Glutamatergic neuron (in vitro differentiated cells): Measurements from ENCODE around the gene ATXN10. TPM values are rescaled to one million over a fixed set of nuclear protein-coding genes. Genes with fewer than 3 reads are reported as not detected.

Experiments
- DNase-seq: peaks from one replicate; pipeline ENCODE4 v3.0.0; 2022
- H3K27ac Mint-ChIP-seq: one replicate; pipeline ENCODE4 v1.8.0; 2020; ENCODE audit warnings: mild to moderate bottlenecking, mixed read lengths, inconsistent platforms; ENCODE audit not compliant: unreplicated experiment
- H3K27me3 Mint-ChIP-seq: one replicate; pipeline ENCODE4 v1.8.0; 2020; ENCODE audit warnings: mild to moderate bottlenecking, moderate library complexity, mixed read lengths, inconsistent platforms; ENCODE audit not compliant: unreplicated experiment
- H3K36me3 Mint-ChIP-seq: one replicate; pipeline ENCODE4 v1.8.0; 2020; ENCODE audit warnings: mild to moderate bottlenecking, mixed read lengths, inconsistent platforms; ENCODE audit not compliant: unreplicated experiment
- H3K4me1 Mint-ChIP-seq: one replicate; pipeline ENCODE4 v1.8.0; 2020; ENCODE audit warnings: mild to moderate bottlenecking, low read depth, mixed read lengths, inconsistent platforms; ENCODE audit not compliant: unreplicated experiment
- H3K4me3 Mint-ChIP-seq: one replicate; pipeline ENCODE4 v1.8.0; 2020; ENCODE audit warnings: mild to moderate bottlenecking, mixed read lengths, inconsistent platforms; ENCODE audit not compliant: unreplicated experiment
- H3K9me3 Mint-ChIP-seq: one replicate; pipeline ENCODE4 v1.8.0; 2020; ENCODE audit warnings: mild to moderate bottlenecking, moderate library complexity, mixed read lengths, inconsistent platforms; ENCODE audit not compliant: unreplicated experiment
- CTCF ChIP-seq: fragments of 200-600 bp; sonication (generic); IDR thresholded peaks from one replicate; pipeline ENCODE4 v1.5.0; 2021; ENCODE audit not compliant: partially characterized antibody, unreplicated experiment
- total RNA-seq: library from RNA; stranded (reverse); fragmentation: NEBNext Ultra II Directional; extraction: Animal tissue kit (Norgen Biotek cat#: 25700); gene quantifications from one replicate; pipeline ENCODE4 v1.2.1, GENCODE V29; 2021; ENCODE audit not compliant: unreplicated experiment

ATXN10 gene
- total RNA-seq, 1 donor from 2014 or later = 191 TPM

- Mint-ChIP-seq H3K27ac (no peak overlapping the region), H3K4me1 (peaks cover 11% of the 10 kb centered on the region), H3K27me3 (no peaks in the 10 kb centered on the region), H3K9me3 (peaks cover 6% of the 10 kb centered on the region), H3K4me3 (peak overlapping the region; percentile 66), H3K36me3 (no peaks in the 10 kb centered on the region)
- peak; percentile 29 for DNase-seq
- TF ChIP-seq CTCF = no peak
Observed at GRCh38 chr22:45631140-45631840, 40.3 kb upstream of the ATXN10 start.

- H3K4me3 Mint-ChIP-seq = no peak overlapping the region
- no peak for DNase-seq
- no peaks in the 10 kb centered on the region for H3K36me3 Mint-ChIP-seq
- H3K4me1 Mint-ChIP-seq = peaks cover 11% of the 10 kb centered on the region
- no peak overlapping the region for H3K27ac Mint-ChIP-seq
- H3K27me3 Mint-ChIP-seq = no peaks in the 10 kb centered on the region
- no peak for TF ChIP-seq CTCF
- H3K9me3 Mint-ChIP-seq = peaks cover 6% of the 10 kb centered on the region
Observed at GRCh38 chr22:45631841-45632238, 39.8 kb upstream of the ATXN10 start.

- H3K9me3 Mint-ChIP-seq = peaks cover 6% of the 10 kb centered on the region
- no peaks in the 10 kb centered on the region for H3K27me3 Mint-ChIP-seq
- TF ChIP-seq CTCF = no peak
- no peak overlapping the region for H3K4me3 Mint-ChIP-seq
- no peak overlapping the region for H3K27ac Mint-ChIP-seq
- DNase-seq = no peak
- no peaks in the 10 kb centered on the region for H3K36me3 Mint-ChIP-seq
- peaks cover 11% of the 10 kb centered on the region for H3K4me1 Mint-ChIP-seq
Observed at GRCh38 chr22:45632791-45633515, 38.7 kb upstream of the ATXN10 start.

- Mint-ChIP-seq H3K36me3 (no peaks in the 10 kb centered on the region), H3K4me1 (peaks cover 2% of the 10 kb centered on the region), H3K27me3 (no peaks in the 10 kb centered on the region), H3K9me3 (peaks cover 5% of the 10 kb centered on the region), H3K4me3 (no peak overlapping the region), H3K27ac (no peak overlapping the region)
- no peak for TF ChIP-seq CTCF
- DNase-seq = no peak
Observed at GRCh38 chr22:45636683-45637082, 35.0 kb upstream of the ATXN10 start.

GRCh38 chr22:45638197-45638596, 33.4 kb upstream of the ATXN10 start:
- DNase-seq = no peak
- H3K27ac Mint-ChIP-seq = no peak overlapping the region
- H3K36me3 Mint-ChIP-seq = no peaks in the 10 kb centered on the region
- no peak for TF ChIP-seq CTCF
- H3K27me3 Mint-ChIP-seq = peaks cover 3% of the 10 kb centered on the region
- peaks cover 2% of the 10 kb centered on the region for H3K9me3 Mint-ChIP-seq
- no peak overlapping the region for H3K4me3 Mint-ChIP-seq
- H3K4me1 Mint-ChIP-seq = peaks cover 2% of the 10 kb centered on the region
